LNCaP clone FGC (cell line): Measurements from ENCODE around the gene IGF1R.
"Not testable (repeated sequence)": the region's sequence is repeated elsewhere in the genome, so short reads cannot be mapped to it uniquely, and the experiment has no call there.

Experiments
- DNase-seq: peaks from one replicate; pipeline ENCODE4 v3.0.0-alpha.2; 2011; ENCODE audit warnings: low read depth
- H3K4me3 ChIP-seq: 2 replicates; pipeline ENCODE4 v1.5.1; 2011; ENCODE audit warnings: mild to moderate bottlenecking, low read depth, low read length, control low read depth
- CTCF ChIP-seq: IDR thresholded peaks from 2 replicates; pipeline ENCODE4 v1.5.1; 2012; ENCODE audit warnings: mild to moderate bottlenecking; ENCODE audit not compliant: control insufficient read depth, insufficient read depth; ENCODE audit errors: extremely low read depth

Gene IGF1R

GRCh38 chr15:98996624-98997023 is 348.3 kb downstream of the IGF1R start:
- no peak for TF ChIP-seq CTCF
- no peak for DNase-seq
- H3K4me3 ChIP-seq = no peak overlapping the region

- DNase-seq = no peak
- TF ChIP-seq CTCF = no peak
- no peak overlapping the region for H3K4me3 ChIP-seq
Observed at GRCh38 chr15:98997312-98997711, 349.0 kb downstream of the IGF1R start.

- DNase-seq = no peak
- TF ChIP-seq CTCF = no peak
- no peak overlapping the region for H3K4me3 ChIP-seq
Observed at GRCh38 chr15:98997755-98998154, 349.4 kb downstream of the IGF1R start.

- DNase-seq = no peak
- H3K4me3 ChIP-seq = no peak overlapping the region
- no peak for TF ChIP-seq CTCF
Observed at GRCh38 chr15:98998279-98998678, 349.9 kb downstream of the IGF1R start.

- H3K4me3 ChIP-seq = no peak overlapping the region
- no peak for TF ChIP-seq CTCF
- no peak for DNase-seq
Observed at GRCh38 chr15:98999233-98999632, 350.9 kb downstream of the IGF1R start.

GRCh38 chr15:99002226-99002625 is 353.9 kb downstream of the IGF1R start:
- DNase-seq = no peak
- no peak for TF ChIP-seq CTCF
- no peak overlapping the region for H3K4me3 ChIP-seq

GRCh38 chr15:99003317-99003716 is 355.0 kb downstream of the IGF1R start:
- not testable (repeated sequence) for H3K4me3 ChIP-seq, DNase-seq

- not testable (repeated sequence) for H3K4me3 ChIP-seq, DNase-seq
Observed at GRCh38 chr15:99004998-99005974, 356.9 kb downstream of the IGF1R start.
